Bronchial epithelial cell (primary cell): ENCODE data around the gene FCRL4. TPM values are rescaled to one million over a fixed set of nuclear protein-coding genes. Genes with fewer than 3 reads are reported as not detected.

ENCODE experiments used
- DNase-seq: peaks from one replicate; pipeline ENCODE4 v3.0.0-alpha.2; 2010; ENCODE audit warnings: low read depth
- FAIRE-seq: peaks from 2 replicates; lab custom pipeline; 2011; peaks lifted over from hg19 to GRCh38; lab: Jason Lieb, UNC
- H3K27me3 ChIP-seq: 2 replicates; pipeline ENCODE4 v1.5.1; 2011; ENCODE audit warnings: low read length; ENCODE audit not compliant: control insufficient read depth, insufficient read depth
- H3K36me3 ChIP-seq: 2 replicates; pipeline ENCODE4 v1.5.1; 2011; ENCODE audit warnings: low read length; ENCODE audit not compliant: control insufficient read depth, insufficient read depth
- H3K4me3 ChIP-seq: 2 replicates; pipeline ENCODE4 v1.5.1; 2011; ENCODE audit warnings: mild to moderate bottlenecking, low read depth, low read length, control low read depth
- CTCF ChIP-seq: IDR thresholded peaks from 2 replicates; pipeline ENCODE4 v1.5.1; 2011; ENCODE audit warnings: mild to moderate bottlenecking, moderate library complexity, low read length, control low read depth, inconsistent platforms; ENCODE audit not compliant: insufficient read depth, severe bottlenecking
- total RNA-seq: library from RNA; depleted of rRNA; stranded (reverse); fragments of >200 nt; gene quantifications from 2 replicates; pipeline ENCODE4 v1.2.1, GENCODE V29; 2014

Gene FCRL4
- total RNA-seq, 1 donor from 2014 or later: not detected

- DNase-seq: no peak
- TF ChIP-seq CTCF: no peak
- Histone ChIP-seq H3K4me3 (no peak overlapping the region), H3K36me3 (no peaks in the 10 kb centered on the region), H3K27me3 (no peaks in the 10 kb centered on the region)
- no peak for FAIRE-seq
Observed at GRCh38 chr1:157532569-157532968, 65.3 kb downstream of the FCRL4 start.

GRCh38 chr1:157523774-157524493 lies 74.0 kb downstream of the FCRL4 start:
- no peak for TF ChIP-seq CTCF
- no peaks in the 10 kb centered on the region for H3K36me3 ChIP-seq
- H3K4me3 ChIP-seq: no peak overlapping the region
- no peaks in the 10 kb centered on the region for H3K27me3 ChIP-seq
- DNase-seq (no peak), FAIRE-seq (no peak)

Other genes with a start within 250 kb of the FCRL4 start
- not detected in 2 replicates for gene FCRL5, start 45.6 kb downstream of the FCRL4 start, total RNA-seq
- not detected in 2 replicates for gene FCRL3, start 102.7 kb upstream of the FCRL4 start, total RNA-seq
- not detected in 2 replicates for gene FCRL2, start 179.0 kb upstream of the FCRL4 start, total RNA-seq
- not detected in 2 replicates for gene FCRL1, start 222.0 kb upstream of the FCRL4 start, total RNA-seq
- not detected in 2 replicates for gene CD5L, start 243.7 kb upstream of the FCRL4 start, total RNA-seq